D721Med (cell line): Measurements from ENCODE around the gene TIMMDC1.

Source experiments
- DNase-seq: peaks from one replicate; pipeline ENCODE4 v3.0.0; 2011; ENCODE audit warnings: low spot score; ENCODE audit not compliant: insufficient read length
- FAIRE-seq: peaks from 2 replicates; lab custom pipeline; 2011; peaks lifted over from hg19 to GRCh38; lab: Jason Lieb, UNC
- TF ChIP-seq, protein P1 (sequence below): IDR thresholded peaks from 2 replicates; pipeline ENCODE4 v1.5.1; 2012; ENCODE audit warnings: mild to moderate bottlenecking, control low read depth; ENCODE audit not compliant: insufficient read depth; ENCODE audit errors: missing control alignments

The TIMMDC1 gene

DNA sequence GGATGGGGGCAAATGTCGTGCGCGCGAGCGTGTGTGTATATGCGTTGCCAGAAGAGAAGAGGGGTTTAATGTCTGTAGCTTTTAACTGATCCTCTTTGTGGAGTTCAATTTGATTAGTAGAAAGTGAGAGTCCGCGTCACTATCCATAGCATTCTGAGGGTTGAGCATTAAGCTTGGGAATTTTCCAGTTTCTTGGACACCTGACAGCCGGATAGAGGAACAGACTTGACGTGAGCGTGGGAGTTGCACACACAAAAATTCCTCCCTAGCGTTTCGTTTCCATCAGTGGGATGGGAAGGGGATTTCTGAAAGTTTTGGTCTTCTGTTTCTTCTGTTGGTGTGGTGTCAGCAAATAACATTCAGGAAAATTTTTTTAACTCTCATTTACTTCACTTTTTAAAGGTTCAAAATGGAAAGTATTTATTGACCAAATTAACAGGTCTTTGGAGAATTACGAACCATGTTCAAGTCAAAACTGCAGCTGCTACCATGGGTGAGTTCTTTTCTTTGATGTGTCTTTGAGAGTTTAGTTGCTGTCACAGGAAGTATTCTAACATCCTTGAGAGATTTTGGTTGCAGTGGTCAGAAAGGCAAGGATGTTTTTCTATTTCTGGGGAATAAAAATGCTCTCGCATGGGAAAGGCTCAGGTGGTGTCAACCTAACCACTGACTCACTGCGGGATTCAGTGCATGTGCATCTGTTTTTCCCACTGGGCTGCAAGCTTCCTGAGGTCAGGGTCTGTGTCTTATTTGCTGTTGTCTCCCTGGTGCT, 28.7 kb upstream of the TIMMDC1 start:
- FAIRE-seq (no peak), DNase-seq (no peak)

DNA sequence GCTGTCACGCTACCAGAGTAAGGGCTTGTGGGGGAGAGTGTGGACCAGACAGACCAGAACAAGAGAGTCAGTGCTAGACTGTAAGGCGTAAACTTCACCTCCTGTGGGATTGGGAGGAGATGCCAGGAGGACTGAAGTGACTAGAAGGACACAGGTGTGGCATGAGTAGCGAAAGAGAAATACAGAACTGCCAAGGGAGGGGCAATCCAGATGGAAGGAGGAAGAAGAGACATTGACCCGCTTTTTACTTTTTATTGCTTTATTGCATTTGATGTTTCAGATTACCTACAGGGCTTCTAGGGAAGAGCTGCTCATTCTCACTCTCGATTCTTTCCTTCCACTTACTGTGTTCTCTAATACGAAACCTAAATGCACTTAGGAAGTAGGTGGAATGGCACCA, 27.5 kb upstream of the TIMMDC1 start:
- FAIRE-seq (no peak), DNase-seq (no peak)
- TF ChIP-seq, protein P1, sequence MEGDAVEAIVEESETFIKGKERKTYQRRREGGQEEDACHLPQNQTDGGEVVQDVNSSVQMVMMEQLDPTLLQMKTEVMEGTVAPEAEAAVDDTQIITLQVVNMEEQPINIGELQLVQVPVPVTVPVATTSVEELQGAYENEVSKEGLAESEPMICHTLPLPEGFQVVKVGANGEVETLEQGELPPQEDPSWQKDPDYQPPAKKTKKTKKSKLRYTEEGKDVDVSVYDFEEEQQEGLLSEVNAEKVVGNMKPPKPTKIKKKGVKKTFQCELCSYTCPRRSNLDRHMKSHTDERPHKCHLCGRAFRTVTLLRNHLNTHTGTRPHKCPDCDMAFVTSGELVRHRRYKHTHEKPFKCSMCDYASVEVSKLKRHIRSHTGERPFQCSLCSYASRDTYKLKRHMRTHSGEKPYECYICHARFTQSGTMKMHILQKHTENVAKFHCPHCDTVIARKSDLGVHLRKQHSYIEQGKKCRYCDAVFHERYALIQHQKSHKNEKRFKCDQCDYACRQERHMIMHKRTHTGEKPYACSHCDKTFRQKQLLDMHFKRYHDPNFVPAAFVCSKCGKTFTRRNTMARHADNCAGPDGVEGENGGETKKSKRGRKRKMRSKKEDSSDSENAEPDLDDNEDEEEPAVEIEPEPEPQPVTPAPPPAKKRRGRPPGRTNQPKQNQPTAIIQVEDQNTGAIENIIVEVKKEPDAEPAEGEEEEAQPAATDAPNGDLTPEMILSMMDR, result no peak

More for the DNA sequence above, 28.7 kb upstream of the TIMMDC1 start:
- TF ChIP-seq, protein P1, result no peak

- TF ChIP-seq, protein P1, result no peak
- FAIRE-seq (no peak), DNase-seq (no peak)
Observed at GRCh38 chr3:119481079-119481478, 17.3 kb upstream of the TIMMDC1 start.

- DNase-seq, result no peak
- TF ChIP-seq, protein P1, result no peak
Observed at GRCh38 chr3:119483101-119483500, 15.2 kb upstream of the TIMMDC1 start.

DNA sequence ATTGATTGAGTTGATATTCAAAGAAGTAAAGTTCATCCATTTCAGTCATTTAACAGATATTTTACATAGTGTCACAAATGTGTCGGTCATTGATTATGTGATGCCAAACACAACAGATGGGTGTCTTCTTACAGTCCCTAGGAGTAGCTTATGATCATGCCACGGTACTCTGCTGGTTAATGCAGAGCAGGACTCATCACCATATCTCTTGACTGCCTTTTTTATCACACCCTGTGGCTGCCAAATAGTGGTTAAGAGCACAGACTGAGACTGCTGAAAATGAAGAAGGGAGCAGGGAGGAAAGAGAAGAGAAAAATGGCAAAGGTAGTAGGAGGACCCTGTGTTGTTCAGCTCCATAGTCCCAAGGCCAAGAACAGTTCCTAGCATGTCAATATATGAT, 12.8 kb upstream of the TIMMDC1 start:
- no peak for FAIRE-seq
- TF ChIP-seq, protein P1, result no peak

More at GRCh38 chr3:119483101-119483500, 15.2 kb upstream of the TIMMDC1 start:
- FAIRE-seq, result no peak

GRCh38 chr3:119490153-119490552, 8.2 kb upstream of the TIMMDC1 start:
- TF ChIP-seq, protein P1, result no peak
- no peak for DNase-seq
- FAIRE-seq, result no peak

More for the DNA sequence above, 12.8 kb upstream of the TIMMDC1 start:
- no peak for DNase-seq

- FAIRE-seq (peak; percentile 16), DNase-seq (no peak)
- TF ChIP-seq, protein P1, result no peak
Observed at GRCh38 chr3:119492128-119492527, 6.2 kb upstream of the TIMMDC1 start.
